A549 (cell line): ENCODE measurements around the gene DUSP14. TPM values are rescaled to one million over a fixed set of nuclear protein-coding genes. Genes with fewer than 3 reads are reported as not detected.

ENCODE experiments used
- ATAC-seq, 2 experiments: fragments of 200-7000 bp in 1 of 2; fragments of >200 bp in 1 of 2; cut with Nextera tagmentation in 1 of 2; cut with Tn5 transposase in 1 of 2; 3 replicates each; pipeline versions ENCODE4 v1.8.0 to v1.9.1; 2018 to 2020; ENCODE audit warnings: mild to moderate bottlenecking in 1 of 2, moderate library complexity in 1 of 2
- CTCF ChIA-PET: fragments of 300-600 bp; sonication (Branson Sonifier 250); formaldehyde crosslinking; extraction: SDS; loops from one replicate; lab custom pipeline; 2021; ENCODE audit warnings: antibody characterized with exemption, inconsistent platforms; lab: Yijun Ruan, JAX
- POLR2A ChIA-PET: fragments of 350-600 bp; formaldehyde crosslinking; extraction: SDS; loops from one replicate; lab custom pipeline; 2021; ENCODE audit warnings: antibody characterized with exemption, inconsistent platforms; lab: Yijun Ruan, JAX
- DNase-seq, 2 experiments: peaks; one replicate each; pipeline versions ENCODE4 v3.0.0 to v3.0.0-alpha.2; 2011 to 2016; ENCODE audit warnings: low read depth in 1 of 2, low spot score in 1 of 2
- FAIRE-seq: peaks from 2 replicates; lab custom pipeline; 2011; peaks lifted over from hg19 to GRCh38; lab: Jason Lieb, UNC
- H3K27ac ChIP-seq, 2 experiments: fragments of >200 bp; sonication (Bioruptor Twin); formaldehyde crosslinking; 3 replicates each; pipeline ENCODE4 v1.5.1; 2016 to 2017
- H3K4me1 ChIP-seq: fragments of >200 bp; sonication (Bioruptor Twin); formaldehyde crosslinking; 3 replicates; pipeline ENCODE4 v1.6.1; 2016
- H3K4me2 ChIP-seq: fragments of >200 bp; sonication (Bioruptor Twin); formaldehyde crosslinking; 3 replicates; pipeline ENCODE4 v1.6.1; 2016
- H3K4me3 ChIP-seq: fragments of >200 bp; sonication (Bioruptor Twin); formaldehyde crosslinking; 3 replicates; pipeline ENCODE4 v1.5.1; 2016
- H3K9me3 ChIP-seq: fragments of >200 bp; sonication (Bioruptor Twin); formaldehyde crosslinking; 3 replicates; pipeline ENCODE4 v1.6.1; 2016
- ATOH8 ChIP-seq: fragments of 250-450 bp; sonication (Bioruptor Pico); IDR thresholded peaks from 2 replicates; pipeline ENCODE4 v1.5.0; 2020; ENCODE audit warnings: low read depth, mild to moderate bottlenecking, moderate library complexity
- CEBPB ChIP-seq, 2 experiments: fragments of >200 bp in 1 of 2; sonication (Bioruptor Twin) in 1 of 2; formaldehyde crosslinking in 1 of 2; IDR thresholded peaks; 2 replicates each; pipeline ENCODE4 v1.6.1; 2012 to 2016
- CHD4 ChIP-seq: fragments of 200-600 bp; sonication (generic); IDR thresholded peaks from 2 replicates; pipeline ENCODE4 v1.6.1; 2016; ENCODE audit warnings: antibody characterized with exemption, mild to moderate bottlenecking, borderline replicate concordance
- CTCF ChIP-seq: fragments of >200 bp; sonication (Bioruptor Twin); formaldehyde crosslinking; IDR thresholded peaks from 3 replicates; pipeline ENCODE4 v1.5.1; 2016
- FOXS1 ChIP-seq: fragments of 250-450 bp; sonication (Bioruptor Pico); IDR thresholded peaks from 2 replicates; pipeline ENCODE4 v1.5.0; 2020; ENCODE audit warnings: mild to moderate bottlenecking, moderate library complexity
- HMGXB4 ChIP-seq: fragments of 250-450 bp; sonication (Bioruptor Pico); IDR thresholded peaks from 2 replicates; pipeline ENCODE4 v1.5.0; 2021; ENCODE audit warnings: mild to moderate bottlenecking, moderate library complexity, borderline replicate concordance
- HOXB13 ChIP-seq: fragments of 250-450 bp; sonication (Bioruptor Pico); IDR thresholded peaks from 2 replicates; pipeline ENCODE4 v1.5.0; 2020; ENCODE audit warnings: low read depth, mild to moderate bottlenecking, moderate library complexity
- JUNB ChIP-seq: fragments of >200 bp; sonication (Bioruptor Twin); formaldehyde crosslinking; IDR thresholded peaks from 2 replicates; pipeline ENCODE4 v1.6.1; 2016
- KDM5A ChIP-seq: fragments of 200-600 bp; sonication (generic); IDR thresholded peaks from 2 replicates; pipeline ENCODE4 v1.6.1; 2016; ENCODE audit warnings: antibody characterized with exemption, mild to moderate bottlenecking
- MAZ ChIP-seq: fragments of 150-350 bp; IDR thresholded peaks from 2 replicates; pipeline ENCODE4 v1.6.1; 2014; ENCODE audit warnings: antibody characterized with exemption, low read depth, low read length, borderline replicate concordance
- MYC ChIP-seq: IDR thresholded peaks from 2 replicates; pipeline ENCODE4 v1.6.1; 2012; ENCODE audit warnings: mild to moderate bottlenecking, inconsistent platforms, low read length, improper control_type of control experiment, borderline replicate concordance
- NR3C1 ChIP-seq: fragments of >200 bp; sonication (Bioruptor Twin); formaldehyde crosslinking; IDR thresholded peaks from 3 replicates; pipeline ENCODE4 v1.6.1; 2017
- RARB ChIP-seq: fragments of 250-450 bp; sonication (Bioruptor Pico); IDR thresholded peaks from 2 replicates; pipeline ENCODE4 v1.8.0; 2021; ENCODE audit warnings: mild to moderate bottlenecking, moderate library complexity
- SMC3 ChIP-seq: fragments of >200 bp; sonication (Bioruptor Twin); formaldehyde crosslinking; IDR thresholded peaks from 3 replicates; pipeline ENCODE4 v1.6.1; 2018; ENCODE audit warnings: inconsistent platforms
- SREBF2 ChIP-seq: fragments of 450-650 bp; IDR thresholded peaks from 2 replicates; pipeline ENCODE4 v1.6.1; 2014; ENCODE audit warnings: mild to moderate bottlenecking, moderate library complexity
- TP53 ChIP-seq: fragments of 250-450 bp; sonication (Bioruptor Pico); IDR thresholded peaks from 2 replicates; pipeline ENCODE4 v1.5.0; 2021; ENCODE audit warnings: mild to moderate bottlenecking, moderate library complexity
- ZFP36 ChIP-seq: fragments of 450-650 bp; IDR thresholded peaks from 2 replicates; pipeline ENCODE4 v1.6.1; 2014; ENCODE audit warnings: borderline replicate concordance; ENCODE audit not compliant: partially characterized antibody
- ZNF302 ChIP-seq: fragments of 250-450 bp; sonication (Bioruptor Pico); IDR thresholded peaks from 2 replicates; pipeline ENCODE4 v1.9.0; 2021; ENCODE audit warnings: inconsistent platforms, mild to moderate bottlenecking, moderate library complexity
- WGBS: methylation state at CpG from one replicate; pipeline ENCODE4 v1.1.6; 2017; ENCODE audit errors: missing lambda C conversion rate; 5-methylcytosine and 5-hydroxymethylcytosine counted together
- polyA plus RNA-seq, 4 experiments: library from polyadenylated mRNA; depleted of rRNA in 3 of 4; stranded (reverse); fragments of >200 nt; fragmentation: RNase III in 1 of 4; extraction: RNeasy Plus Mini Kit Qiagen cat#74134 plus additional on column Dnase treatment in 1 of 4; gene quantifications; 2 replicates in 3 of 4; 3 replicates in 1 of 4; pipeline ENCODE4 v1.2.3, GENCODE V29; 2011 to 2017
- TF ChIP-seq, protein P1 (sequence below): fragments of >200 bp; sonication (Bioruptor Twin); formaldehyde crosslinking; IDR thresholded peaks from 3 replicates; pipeline ENCODE4 v1.6.1; 2016
- TF ChIP-seq, protein P2 (sequence below): fragments of 200-600 bp; sonication (generic); IDR thresholded peaks from 2 replicates; pipeline ENCODE4 v1.6.1; 2016; ENCODE audit warnings: antibody characterized with exemption, mild to moderate bottlenecking, moderate library complexity

The DUSP14 gene
- polyA plus RNA-seq, 2 of the 4 experiments (the other 2 are of a cell fraction), result 32.7 to 35.5 TPM

GRCh38 chr17:37519251-37519985, 29.7 kb downstream of the DUSP14 start:
- no peaks in the 10 kb centered on the region for H3K9me3 ChIP-seq
- no peak overlapping the region for H3K4me3 ChIP-seq
- DNase-seq (no peak), FAIRE-seq (no peak), ATAC-seq (no peak)
- no peaks in the 10 kb centered on the region for H3K4me1 ChIP-seq
- TF ChIP-seq ZFP36 (no peak), CTCF (no peak), SMC3 (no peak), MAZ (no peak), TP53 (CRISPR knock-in tag) (no peak), HMGXB4 (no peak), MYC (no peak), CHD4 (no peak), KDM5A (no peak), CEBPB (IDR thresholded peaks at IDR 0.05) (no peak), ZNF302 (no peak), JUNB (no peak), SREBF2 (no peak), HOXB13 (no peak), ATOH8 (CRISPR knock-in tag) (no peak), NR3C1 (no peak), RARB (CRISPR knock-in tag) (no peak), FOXS1 (CRISPR knock-in tag) (no peak)
- TF ChIP-seq, protein P1, sequence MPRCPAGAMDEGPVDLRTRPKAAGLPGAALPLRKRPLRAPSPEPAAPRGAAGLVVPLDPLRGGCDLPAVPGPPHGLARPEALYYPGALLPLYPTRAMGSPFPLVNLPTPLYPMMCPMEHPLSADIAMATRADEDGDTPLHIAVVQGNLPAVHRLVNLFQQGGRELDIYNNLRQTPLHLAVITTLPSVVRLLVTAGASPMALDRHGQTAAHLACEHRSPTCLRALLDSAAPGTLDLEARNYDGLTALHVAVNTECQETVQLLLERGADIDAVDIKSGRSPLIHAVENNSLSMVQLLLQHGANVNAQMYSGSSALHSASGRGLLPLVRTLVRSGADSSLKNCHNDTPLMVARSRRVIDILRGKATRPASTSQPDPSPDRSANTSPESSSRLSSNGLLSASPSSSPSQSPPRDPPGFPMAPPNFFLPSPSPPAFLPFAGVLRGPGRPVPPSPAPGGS, result no peak
- TF ChIP-seq, protein P2, sequence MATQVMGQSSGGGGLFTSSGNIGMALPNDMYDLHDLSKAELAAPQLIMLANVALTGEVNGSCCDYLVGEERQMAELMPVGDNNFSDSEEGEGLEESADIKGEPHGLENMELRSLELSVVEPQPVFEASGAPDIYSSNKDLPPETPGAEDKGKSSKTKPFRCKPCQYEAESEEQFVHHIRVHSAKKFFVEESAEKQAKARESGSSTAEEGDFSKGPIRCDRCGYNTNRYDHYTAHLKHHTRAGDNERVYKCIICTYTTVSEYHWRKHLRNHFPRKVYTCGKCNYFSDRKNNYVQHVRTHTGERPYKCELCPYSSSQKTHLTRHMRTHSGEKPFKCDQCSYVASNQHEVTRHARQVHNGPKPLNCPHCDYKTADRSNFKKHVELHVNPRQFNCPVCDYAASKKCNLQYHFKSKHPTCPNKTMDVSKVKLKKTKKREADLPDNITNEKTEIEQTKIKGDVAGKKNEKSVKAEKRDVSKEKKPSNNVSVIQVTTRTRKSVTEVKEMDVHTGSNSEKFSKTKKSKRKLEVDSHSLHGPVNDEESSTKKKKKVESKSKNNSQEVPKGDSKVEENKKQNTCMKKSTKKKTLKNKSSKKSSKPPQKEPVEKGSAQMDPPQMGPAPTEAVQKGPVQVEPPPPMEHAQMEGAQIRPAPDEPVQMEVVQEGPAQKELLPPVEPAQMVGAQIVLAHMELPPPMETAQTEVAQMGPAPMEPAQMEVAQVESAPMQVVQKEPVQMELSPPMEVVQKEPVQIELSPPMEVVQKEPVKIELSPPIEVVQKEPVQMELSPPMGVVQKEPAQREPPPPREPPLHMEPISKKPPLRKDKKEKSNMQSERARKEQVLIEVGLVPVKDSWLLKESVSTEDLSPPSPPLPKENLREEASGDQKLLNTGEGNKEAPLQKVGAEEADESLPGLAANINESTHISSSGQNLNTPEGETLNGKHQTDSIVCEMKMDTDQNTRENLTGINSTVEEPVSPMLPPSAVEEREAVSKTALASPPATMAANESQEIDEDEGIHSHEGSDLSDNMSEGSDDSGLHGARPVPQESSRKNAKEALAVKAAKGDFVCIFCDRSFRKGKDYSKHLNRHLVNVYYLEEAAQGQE, result no peak
- 87% methylated on average over 5 of the region's 5 CpGs for WGBS
- POLR2A ChIA-PET, result no interaction called here
- H3K4me2 ChIP-seq, result no peak overlapping the region
- CTCF ChIA-PET, result interaction anchor here (0.6 to 4.3 kb wide), 8 partner anchors 8 to 146 kb away, joined by 3 to 32 read pairs (median 4); no protein-coding TSS in a partner anchor
- no peak overlapping the region for H3K27ac ChIP-seq
